H9 (cell line): Measurements from ENCODE around the gene DACT2. TPM values are rescaled to one million over a fixed set of nuclear protein-coding genes. Genes with fewer than 3 reads are reported as not detected.

ENCODE experiments used
- DNase-seq: peaks from one replicate; pipeline ENCODE4 v3.0.0-alpha.2; 2017
- H2AFZ ChIP-seq: one replicate; pipeline ENCODE4 v1.6.1; 2013; ENCODE audit warnings: mild to moderate bottlenecking, low read length, control low read depth, moderate library complexity
- H2AK5ac ChIP-seq: 2 replicates; pipeline ENCODE4 v1.6.1; 2013; ENCODE audit warnings: low read length, control low read depth, mixed read lengths; ENCODE audit not compliant: insufficient read length
- H2BK120ac ChIP-seq: one replicate; pipeline ENCODE4 v1.6.1; 2013; ENCODE audit warnings: low read depth, mild to moderate bottlenecking, low read length, control low read depth, inconsistent platforms; ENCODE audit not compliant: poor library complexity, severe bottlenecking
- H2BK12ac ChIP-seq: 2 replicates; pipeline ENCODE4 v1.6.1; 2013; ENCODE audit warnings: low read length, control low read depth, mixed read lengths, low read depth; ENCODE audit not compliant: insufficient read length
- H2BK15ac ChIP-seq: 2 replicates; pipeline ENCODE4 v1.6.1; 2013; ENCODE audit warnings: low read depth, low read length, control low read depth
- H2BK20ac ChIP-seq: one replicate; pipeline ENCODE4 v1.6.1; 2013; ENCODE audit warnings: low read depth, mild to moderate bottlenecking, low read length, control low read depth, inconsistent platforms; ENCODE audit not compliant: poor library complexity, severe bottlenecking
- H2BK5ac ChIP-seq: 2 replicates; pipeline ENCODE4 v1.6.1; 2013; ENCODE audit warnings: low read length, control low read depth, mixed read lengths; ENCODE audit not compliant: insufficient read length
- H3K14ac ChIP-seq: 2 replicates; pipeline ENCODE4 v1.6.1; 2013; ENCODE audit warnings: low read length, control low read depth; ENCODE audit not compliant: insufficient read depth
- H3K18ac ChIP-seq: 2 replicates; pipeline ENCODE4 v1.6.1; 2013; ENCODE audit warnings: low read depth, mild to moderate bottlenecking, mixed read lengths, low read length, control low read depth; ENCODE audit not compliant: insufficient read length
- H3K23ac ChIP-seq: 2 replicates; pipeline ENCODE4 v1.6.1; 2013; ENCODE audit warnings: low read length, control low read depth, mixed read lengths, low read depth; ENCODE audit not compliant: insufficient read length
- H3K23me2 ChIP-seq: 2 replicates; pipeline ENCODE4 v1.6.1; 2013; ENCODE audit warnings: low read depth, mild to moderate bottlenecking, mixed read lengths, low read length, control low read depth; ENCODE audit not compliant: insufficient read length, poor library complexity, severe bottlenecking
- H3K27ac ChIP-seq: 2 replicates; pipeline ENCODE4 v1.5.1; 2013; ENCODE audit warnings: low read length, control low read depth, mixed read lengths, low read depth; ENCODE audit not compliant: insufficient read length
- H3K27me3 ChIP-seq: 2 replicates; pipeline ENCODE4 v1.6.1; 2013; ENCODE audit warnings: low read length, control low read depth, inconsistent platforms; ENCODE audit not compliant: insufficient read depth
- H3K4ac ChIP-seq: 2 replicates; pipeline ENCODE4 v1.6.1; 2013; ENCODE audit warnings: low read depth, mild to moderate bottlenecking, control low read depth, inconsistent platforms, low read length, moderate library complexity
- H3K4me1 ChIP-seq: 2 replicates; pipeline ENCODE4 v1.6.1; 2013; ENCODE audit warnings: low read length, control low read depth, inconsistent platforms; ENCODE audit not compliant: insufficient read depth
- H3K4me2 ChIP-seq: 2 replicates; pipeline ENCODE4 v1.6.1; 2013; ENCODE audit warnings: low read length, control low read depth, mixed read lengths; ENCODE audit not compliant: insufficient read length, insufficient read depth
- H3K56ac ChIP-seq: 2 replicates; pipeline ENCODE4 v1.6.1; 2013; ENCODE audit warnings: low read depth, mild to moderate bottlenecking, mixed read lengths, low read length, control low read depth; ENCODE audit not compliant: insufficient read length
- H3K79me1 ChIP-seq: 2 replicates; pipeline ENCODE4 v1.6.1; 2013; ENCODE audit warnings: low read depth, mild to moderate bottlenecking, moderate library complexity, low read length, control low read depth, inconsistent platforms; ENCODE audit not compliant: insufficient read depth, poor library complexity, severe bottlenecking
- H3K79me2 ChIP-seq: 2 replicates; pipeline ENCODE4 v1.6.1; 2013; ENCODE audit warnings: low read length, control low read depth, inconsistent platforms; ENCODE audit not compliant: insufficient read depth
- H3K9ac ChIP-seq: 2 replicates; pipeline ENCODE4 v1.6.1; 2013; ENCODE audit warnings: low read length, control low read depth, mixed read lengths; ENCODE audit not compliant: insufficient read length; ENCODE audit errors: extremely low read depth
- H3K9me3 ChIP-seq: one replicate; pipeline ENCODE4 v1.6.1; 2013; ENCODE audit warnings: low read depth, low read length, inconsistent platforms; ENCODE audit not compliant: control insufficient read depth
- H3T11ph ChIP-seq: one replicate; pipeline ENCODE4 v1.6.1; 2013; ENCODE audit warnings: mild to moderate bottlenecking, low read length, control low read depth, inconsistent platforms
- H4K20me1 ChIP-seq: one replicate; pipeline ENCODE4 v1.6.1; 2013; ENCODE audit not compliant: control insufficient read depth, insufficient read length, insufficient read depth
- H4K5ac ChIP-seq: 2 replicates; pipeline ENCODE4 v1.6.1; 2013; ENCODE audit warnings: low read depth, mild to moderate bottlenecking, mixed read lengths, low read length, control low read depth; ENCODE audit not compliant: insufficient read length
- H4K8ac ChIP-seq: replicated peaks from 2 replicates; pipeline ENCODE4 v1.6.1; 2013; ENCODE audit warnings: low read length, control low read depth, mixed read lengths, low read depth; ENCODE audit not compliant: insufficient read length
- H4K91ac ChIP-seq: 2 replicates; pipeline ENCODE4 v1.6.1; 2013; ENCODE audit warnings: low read depth, mild to moderate bottlenecking, moderate library complexity, mixed read lengths, low read length, control low read depth; ENCODE audit not compliant: insufficient read length
- H3K27ac Mint-ChIP-seq, 3 experiments: 2 replicates in 2 of 3; 3 replicates in 1 of 3; pipeline ENCODE4 v1.8.0; 2020 to 2021; ENCODE audit warnings: mixed read lengths in 3 of 3, mild to moderate bottlenecking in 1 of 3, moderate library complexity in 1 of 3
- H3K27me3 Mint-ChIP-seq: 2 replicates; pipeline ENCODE4 v1.8.0; 2021; ENCODE audit warnings: low read depth, mild to moderate bottlenecking, moderate library complexity, mixed read lengths
- H3K36me3 Mint-ChIP-seq, 3 experiments: 2 replicates in 2 of 3; 3 replicates in 1 of 3; pipeline ENCODE4 v1.8.0; 2020 to 2021; ENCODE audit warnings: low read depth in 3 of 3, mixed read lengths in 3 of 3; ENCODE audit not compliant: insufficient read depth in 1 of 3
- H3K4me1 Mint-ChIP-seq, 2 experiments: 2 replicates each; pipeline ENCODE4 v1.8.0; 2020; ENCODE audit warnings: mixed read lengths in 2 of 2
- H3K4me3 Mint-ChIP-seq, 2 experiments: 2 replicates in 1 of 2; 3 replicates in 1 of 2; pipeline ENCODE4 v1.8.0; 2020 to 2021; ENCODE audit warnings: mild to moderate bottlenecking in 2 of 2, mixed read lengths in 2 of 2, moderate library complexity in 1 of 2
- H3K9me3 Mint-ChIP-seq, 2 experiments: 2 replicates in 1 of 2; 3 replicates in 1 of 2; pipeline ENCODE4 v1.8.0; 2020; ENCODE audit warnings: mild to moderate bottlenecking in 2 of 2, mixed read lengths in 2 of 2, moderate library complexity in 1 of 2
- CTCF ChIP-seq: fragments of 200-600 bp; sonication (generic); conservative IDR thresholded peaks from 3 replicates; pipeline ENCODE4 v1.8.0; 2021; ENCODE audit warnings: antibody characterized with exemption, mild to moderate bottlenecking
- WGBS: extraction: QIAGEN DNeasy Blood & Tissue Kit; methylation state at CpG from one replicate; pipeline ENCODE4 v1.1.7; 2013; ENCODE audit warnings: missing lambda C conversion rate, low lambda C conversion rate, mixed read lengths; ENCODE audit not compliant: insufficient read length; ENCODE audit errors: extremely low coverage; 5-methylcytosine and 5-hydroxymethylcytosine counted together
- total RNA-seq: library from RNA; stranded (reverse); gene quantifications from 2 replicates; pipeline ENCODE4 v1.2.1, GENCODE V29; 2021

DACT2 gene
- total RNA-seq, 1 experiment from 2014 or later, result 1.8 TPM

- Histone ChIP-seq H4K91ac (no peak overlapping the region), H4K8ac (no peak overlapping the region), H3K56ac (no peak overlapping the region), H2BK15ac (no peak overlapping the region), H3K9ac (no peak overlapping the region), H3K27ac (no peak overlapping the region), H2BK12ac (no peak overlapping the region), H3K4ac (no peak overlapping the region), H3K18ac (no peak overlapping the region), H2AK5ac (no peak overlapping the region), H4K20me1 (no peaks in the 10 kb centered on the region), H4K5ac (no peak overlapping the region), H2AFZ (no peak overlapping the region), H3K23ac (no peak overlapping the region), H3K79me2 (no peaks in the 10 kb centered on the region), H2BK5ac (no peak overlapping the region), H3T11ph (no peak overlapping the region), H3K79me1 (no peaks in the 10 kb centered on the region), H3K14ac (peak overlapping the region; percentile 57), H3K9me3 (no peaks in the 10 kb centered on the region), H3K4me2 (no peak overlapping the region), H2BK120ac (no peak overlapping the region), H3K4me1 (no peaks in the 10 kb centered on the region), H2BK20ac (no peak overlapping the region), H3K27me3 (no peaks in the 10 kb centered on the region), H3K23me2 (no peaks in the 10 kb centered on the region)
- Mint-ChIP-seq H3K36me3 (no peaks in the 10 kb centered on the region; a peak in 1 of 7 replicates), H3K9me3 (no peaks in the 10 kb centered on the region), H3K4me3 (no peak overlapping the region), H3K27ac (no peak overlapping the region), H3K27me3 (peaks cover 31% of the 10 kb centered on the region), H3K4me1 (peaks cover 9 to 18% of the 10 kb centered on the region in 2 experiments; a peak in 3 of 4 replicates)
- no peak for DNase-seq
- no peak for TF ChIP-seq CTCF
- WGBS, result no CpG with 5 or more reads among the region's 21 CpGs
These were observed 39.3 kb downstream of the DACT2 start for GRCh38 chr6:168280020-168280898.
